Inflammatory macrophage (primary cell): ENCODE measurements around the gene ETV5.

Experiments used
- DNase-seq, 2 donors: peaks; one replicate each; pipeline ENCODE4 v3.0.0-alpha.2; 2020 to 2022

ETV5 gene

DNA sequence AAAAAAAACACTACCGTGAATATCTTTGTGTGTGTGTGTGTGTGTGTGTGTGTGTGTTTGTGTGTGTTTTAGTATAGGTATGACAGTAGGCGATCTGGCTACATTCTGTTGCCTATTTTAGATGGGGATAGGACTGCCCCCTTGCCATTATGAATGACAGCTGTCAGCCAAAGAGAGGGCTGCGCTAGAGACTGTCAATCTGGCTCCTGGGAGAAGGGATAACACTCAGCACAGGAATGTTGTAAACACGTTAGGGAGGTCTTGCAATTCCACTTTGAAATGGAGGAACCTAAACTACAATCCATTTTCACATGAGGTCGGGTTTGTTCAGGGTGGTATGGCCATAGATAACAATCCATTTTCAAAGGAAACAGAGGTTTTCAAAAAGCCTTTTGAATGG lies 14.1 kb upstream of the ETV5 start:
- DNase-seq = no peak

DNA sequence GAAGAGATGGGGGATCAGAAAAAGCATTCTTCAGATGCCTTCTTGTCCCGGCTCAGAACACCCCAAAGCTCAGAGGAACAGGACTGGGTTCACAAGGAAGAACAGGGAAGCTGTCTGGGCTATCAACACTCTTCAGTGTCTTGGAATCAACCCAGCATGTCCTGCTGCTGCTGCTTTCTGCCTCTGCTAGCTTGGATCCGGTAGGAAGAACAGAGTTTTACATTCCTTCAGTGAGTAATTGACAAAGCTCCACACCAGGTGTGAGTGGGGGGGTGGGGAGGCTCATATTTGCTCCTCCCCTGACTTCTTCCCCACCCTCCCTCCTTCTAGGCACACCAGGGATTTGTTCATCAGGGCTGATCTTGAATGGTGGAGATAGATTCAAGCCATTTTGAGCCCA lies 13.1 kb upstream of the ETV5 start:
- DNase-seq = no peak

DNA sequence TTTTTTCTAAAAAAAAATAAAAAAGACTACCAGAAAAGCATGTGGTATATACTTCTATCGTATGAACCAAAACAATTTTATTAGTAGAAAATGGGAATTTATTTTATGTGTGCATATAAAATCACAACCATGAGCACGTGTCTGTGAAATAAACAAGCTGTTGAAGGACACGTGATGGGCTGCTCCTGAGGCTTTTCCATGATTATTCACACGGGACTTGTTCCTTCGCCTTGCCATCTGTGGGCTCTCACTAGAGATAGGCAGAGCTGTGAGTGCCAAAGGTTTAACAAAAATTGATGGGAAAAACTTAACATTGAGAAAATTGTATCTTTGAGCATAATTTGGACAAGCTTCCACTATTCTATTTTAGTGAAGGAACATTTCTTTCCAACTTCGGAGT lies 12.4 kb upstream of the ETV5 start:
- no peak for DNase-seq

DNA sequence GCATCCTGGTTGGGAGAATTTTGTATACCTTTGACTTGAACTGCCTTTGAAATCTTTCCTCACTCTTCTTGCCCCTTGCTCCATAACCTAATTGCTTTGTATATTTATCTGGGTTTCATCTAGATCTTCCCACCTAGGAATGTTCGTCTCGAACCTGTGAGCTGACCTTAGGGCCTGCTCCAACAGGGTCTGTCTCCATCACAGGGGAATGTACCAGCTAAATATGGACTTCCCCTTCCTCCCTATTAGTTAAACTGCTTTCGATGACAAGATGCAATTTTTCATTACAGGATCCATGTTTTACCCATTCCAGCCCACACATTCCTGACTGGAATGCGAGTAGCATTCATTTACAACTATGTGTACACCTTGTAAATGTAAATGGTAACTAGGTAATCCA lies 10.6 kb upstream of the ETV5 start:
- no peak for DNase-seq

DNA sequence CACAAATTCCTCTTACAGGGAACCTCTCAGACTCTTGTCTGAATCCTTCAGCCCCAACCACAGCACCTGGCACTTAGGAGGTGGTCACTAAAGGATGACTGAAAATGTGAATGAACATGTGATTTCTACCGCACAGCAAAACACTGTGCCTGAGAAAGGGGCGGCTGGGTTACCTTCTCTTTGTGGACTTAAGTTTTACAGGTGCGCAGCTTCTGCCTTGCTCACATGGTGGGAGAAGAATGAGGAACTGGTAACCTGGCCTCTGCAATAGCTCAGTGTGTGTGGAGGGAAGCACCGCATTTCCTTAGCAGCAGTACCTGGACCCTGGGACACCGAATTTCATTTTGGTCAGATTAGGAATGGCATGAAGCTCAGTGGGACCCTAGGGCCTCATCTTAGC lies 9.8 kb upstream of the ETV5 start:
- no peak for DNase-seq

DNA sequence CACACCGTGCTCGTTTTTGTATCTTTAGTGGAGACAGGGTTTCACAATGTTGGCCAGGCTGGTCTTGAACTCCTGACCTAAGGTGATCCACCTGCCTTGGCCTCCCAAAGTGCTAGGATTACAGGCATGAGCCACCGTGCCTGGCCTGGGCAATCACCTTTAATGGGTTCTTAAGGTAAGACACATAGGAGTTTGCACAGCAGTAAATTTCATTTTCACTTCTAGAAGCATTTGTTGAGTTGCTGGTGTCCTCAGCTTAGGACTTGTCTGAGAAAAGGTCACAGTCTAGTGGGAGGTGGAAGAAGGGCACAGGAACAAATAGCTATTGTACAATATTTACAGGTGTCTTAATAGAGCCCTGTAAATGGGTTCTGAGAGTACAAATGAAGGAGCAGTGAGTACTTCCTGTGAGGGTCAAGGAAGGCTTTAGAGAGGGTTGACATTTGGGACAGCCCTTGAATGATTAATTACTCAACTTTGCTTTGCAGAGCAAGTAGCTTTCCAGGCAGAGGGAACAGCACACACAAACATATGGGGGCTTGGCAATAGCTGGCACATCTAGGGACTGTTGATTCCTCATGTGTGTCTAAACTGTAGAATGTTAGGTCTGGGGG lies 8.7 kb upstream of the ETV5 start:
- no peak for DNase-seq

DNA sequence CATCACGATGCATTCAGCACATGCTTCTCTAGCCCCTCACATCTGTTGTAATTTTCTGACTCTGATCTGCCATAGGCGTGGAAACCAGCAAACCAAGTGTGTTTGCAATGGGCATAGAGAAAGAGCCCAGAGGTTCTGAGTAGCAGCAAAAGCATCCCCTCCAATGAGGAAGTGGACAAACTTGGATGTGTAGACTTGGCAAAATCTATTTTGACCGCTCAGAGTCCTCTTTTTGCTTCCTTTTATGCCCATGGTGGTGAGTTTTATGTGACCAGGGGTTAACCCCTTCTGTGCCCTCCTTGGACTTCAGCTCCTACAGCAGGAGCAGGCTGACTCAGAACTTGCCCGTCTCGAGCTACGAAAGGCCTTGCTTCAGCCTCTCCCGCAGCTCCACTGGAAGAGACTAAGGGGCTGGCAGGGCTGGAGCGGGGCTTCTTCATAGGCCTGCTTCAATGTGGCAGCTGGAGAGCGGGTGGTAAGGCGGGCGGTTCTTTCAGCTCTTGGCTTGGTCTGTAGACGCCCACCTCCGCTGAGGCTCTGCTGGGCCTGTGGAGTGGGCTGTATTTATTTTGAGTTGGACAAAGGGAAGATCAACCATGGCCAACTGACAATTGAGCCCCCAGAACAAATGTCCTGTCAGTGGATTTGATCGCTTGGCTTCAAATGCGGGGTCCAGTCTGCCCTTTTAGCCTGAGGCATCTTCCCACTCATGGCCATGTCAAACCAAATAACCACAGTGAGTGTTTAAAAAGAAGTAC lies 6.5 kb upstream of the ETV5 start:
- DNase-seq = peak; percentile 42 to 51

DNA sequence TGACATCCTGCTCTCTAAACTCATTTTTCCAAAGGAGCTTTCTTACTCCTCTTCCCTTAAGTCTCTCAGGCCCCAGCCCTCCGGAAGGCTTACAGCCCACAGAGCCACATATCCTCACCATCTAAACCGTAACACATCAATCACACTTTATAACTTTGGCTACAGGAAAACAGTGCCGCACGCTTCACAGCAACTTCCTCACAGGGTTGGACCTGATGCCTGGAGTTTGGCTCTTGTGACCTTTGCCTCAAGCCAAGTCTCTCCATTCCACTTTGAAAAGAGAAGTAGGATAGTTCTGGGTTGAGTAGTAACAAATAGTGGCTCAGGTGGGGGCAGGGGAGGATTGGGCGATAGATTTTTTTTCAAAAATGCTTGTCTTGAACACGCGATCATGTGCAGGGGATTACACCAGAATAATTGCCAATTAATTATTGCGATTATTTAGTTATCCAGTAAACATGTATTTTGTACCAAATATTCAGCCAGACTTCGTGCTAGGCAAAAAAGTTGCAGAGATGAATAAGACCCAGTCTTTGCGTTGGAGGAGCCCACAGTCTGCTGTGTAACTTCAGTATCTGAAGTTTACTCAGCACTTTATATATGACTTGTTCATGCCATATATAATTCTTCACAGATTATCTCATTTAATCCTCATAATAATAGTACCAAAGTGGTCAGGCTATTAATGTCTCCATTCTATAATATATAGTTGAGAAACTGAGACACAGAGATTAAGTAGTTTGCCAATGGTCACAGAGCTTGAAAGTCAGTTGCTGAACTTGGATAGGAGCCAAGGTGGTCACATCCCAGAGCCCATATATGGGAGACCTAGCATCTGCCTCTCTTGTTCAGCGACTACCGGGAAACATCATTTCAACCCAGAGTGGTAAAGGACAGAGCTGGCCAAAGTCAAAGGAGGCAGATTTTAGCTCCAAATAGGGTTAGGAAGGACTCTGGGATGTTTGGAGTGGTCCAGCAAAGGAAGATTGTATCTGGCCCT lies 2.4 kb upstream of the ETV5 start:
- DNase-seq = peak; percentile 63 to 64

DNA sequence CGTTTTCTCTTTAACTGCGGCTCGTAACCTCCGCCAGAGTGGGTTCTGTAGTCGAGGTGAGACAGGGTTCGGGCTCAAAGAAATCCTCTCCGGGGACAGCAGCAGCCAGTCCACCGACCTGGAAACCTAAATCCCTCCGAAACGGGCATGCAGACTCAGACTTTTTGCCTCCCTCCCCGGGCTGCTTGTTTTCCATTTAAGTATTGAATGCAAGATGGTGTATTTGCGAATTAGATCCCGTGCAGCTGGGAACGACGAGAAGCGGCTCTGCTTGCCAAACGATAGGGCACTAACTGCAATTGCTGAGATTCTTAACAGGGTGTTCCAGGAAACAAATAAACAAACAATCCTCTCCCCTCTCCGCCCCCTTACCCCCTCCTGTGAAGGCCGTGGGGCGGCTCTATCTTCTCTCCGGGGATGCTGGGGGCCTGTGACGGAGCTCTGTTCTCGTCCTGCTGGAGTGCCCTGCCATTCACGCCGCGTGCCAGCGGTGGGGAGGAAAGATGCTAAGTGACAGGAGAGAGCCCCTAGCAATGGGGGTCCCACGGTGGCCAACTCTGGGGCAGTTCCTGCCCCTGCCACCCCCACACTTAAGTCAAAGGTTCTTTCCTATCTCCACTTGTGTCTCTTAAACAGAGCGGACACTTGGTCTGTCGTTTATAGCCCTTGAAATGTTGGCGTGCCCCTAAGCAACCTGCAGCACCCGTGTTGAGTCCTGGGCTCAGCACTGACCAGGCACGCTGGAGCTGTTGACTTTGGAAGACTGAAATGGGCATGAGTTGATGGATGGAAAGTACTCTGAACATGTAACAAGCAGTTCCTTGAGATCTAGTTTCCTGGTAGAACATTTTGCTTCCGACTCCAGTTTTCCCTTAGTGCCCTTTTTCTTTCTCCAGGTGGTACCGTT lies 1.3 kb upstream of the ETV5 start:
- no peak for DNase-seq

DNA sequence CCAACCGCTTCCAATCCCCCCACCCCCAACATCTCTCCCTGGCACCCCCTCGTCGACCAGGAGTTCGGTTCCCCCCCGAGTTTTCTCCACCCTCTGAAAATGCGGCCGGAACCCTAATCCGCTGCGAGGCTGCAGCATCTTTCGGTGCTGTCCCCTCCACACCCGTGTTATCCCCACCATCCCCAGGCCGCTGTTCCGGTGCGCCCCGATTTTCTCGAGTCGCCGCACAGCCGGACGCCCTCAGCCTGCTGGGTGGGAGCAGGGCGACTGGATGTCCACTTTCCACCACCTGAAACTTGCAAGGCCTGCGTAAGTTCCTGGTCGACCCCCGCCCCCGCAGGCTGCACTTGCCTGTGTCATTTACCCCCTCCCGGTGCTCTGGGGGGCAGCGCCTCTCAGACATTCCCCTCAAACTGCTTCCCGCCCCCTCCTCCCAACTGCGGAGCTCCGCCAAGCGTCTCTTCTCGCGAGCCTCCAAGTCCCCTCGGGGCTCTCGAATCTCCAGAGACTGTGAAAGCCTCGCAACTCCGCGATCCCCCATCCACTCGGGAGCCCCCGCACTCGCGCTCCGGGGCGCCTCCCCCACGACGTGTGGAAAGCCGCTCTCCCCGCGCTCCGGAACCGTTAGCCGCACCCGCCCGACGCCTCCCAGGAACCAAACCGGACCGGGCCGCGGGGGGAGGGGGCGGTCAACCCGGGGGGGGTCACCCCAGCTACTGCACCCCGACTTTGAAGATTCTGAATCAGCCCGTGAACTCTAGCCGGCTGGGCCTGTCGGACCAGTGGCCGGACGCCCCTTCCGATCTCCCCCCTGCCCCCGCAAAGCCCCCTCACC lies 566 bp downstream of the ETV5 start:
- DNase-seq = peak; percentile 19 to 33

DNA sequence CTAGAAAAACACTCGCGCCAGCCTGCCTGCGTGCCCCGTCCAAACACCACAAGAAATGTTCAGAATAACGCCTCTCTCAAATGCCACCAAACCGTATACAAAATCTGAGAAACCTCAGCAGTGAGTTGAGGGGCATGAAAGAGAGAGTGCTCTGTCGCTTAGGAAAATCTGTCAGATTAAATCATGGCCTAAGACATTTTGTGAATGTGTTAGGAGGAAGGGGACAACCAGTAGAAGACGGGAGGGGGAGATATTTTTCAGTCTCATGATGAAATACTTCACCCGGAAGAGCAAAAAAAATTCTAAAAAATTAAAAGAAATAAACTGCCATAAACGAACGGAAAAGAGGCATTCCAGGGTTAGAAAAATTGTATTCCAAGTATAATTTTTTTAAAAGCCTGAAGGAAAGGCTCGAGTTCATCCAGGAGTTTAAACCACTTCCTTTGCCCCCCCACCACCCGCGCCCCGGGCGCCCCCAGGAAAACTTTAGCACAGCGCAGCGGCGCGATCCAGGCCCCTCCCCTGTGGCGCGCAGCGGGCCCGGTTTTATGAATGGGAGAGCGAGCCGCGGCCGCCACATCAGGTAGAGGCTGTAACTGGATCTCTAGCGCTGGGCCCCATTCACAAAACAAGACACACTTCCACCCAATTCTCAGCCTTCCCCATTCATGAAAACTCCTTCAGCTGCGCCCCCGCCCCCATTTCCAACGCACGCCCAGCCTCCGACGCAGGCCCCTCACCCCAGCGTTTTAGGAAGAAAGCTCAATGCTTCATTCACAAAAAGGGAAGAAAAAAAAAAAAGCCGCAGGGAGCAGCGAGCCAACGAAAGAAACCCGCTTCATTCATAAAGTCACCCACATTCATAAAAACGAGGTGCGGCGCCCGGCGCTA lies 1.4 kb downstream of the ETV5 start:
- DNase-seq = peak; percentile 49 to 50

DNA sequence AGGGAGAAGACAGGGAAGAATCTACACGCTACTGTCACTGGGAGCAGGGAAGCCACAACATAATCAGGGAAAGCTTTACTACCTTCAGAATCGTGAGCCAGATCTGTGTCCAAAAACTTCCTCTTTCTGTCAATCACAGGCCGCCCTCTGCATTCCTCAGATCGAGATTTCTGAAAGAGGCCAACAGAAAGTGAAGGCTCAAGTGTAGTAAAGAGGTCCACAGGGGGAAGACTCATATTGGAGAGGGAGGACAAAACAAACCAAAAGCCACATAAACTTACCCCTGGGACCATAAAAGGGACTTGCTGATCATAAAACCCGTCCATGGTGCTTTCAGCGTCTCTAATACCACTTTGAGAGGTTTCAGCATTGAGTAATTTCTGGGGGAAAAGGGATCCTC lies 3.3 kb downstream of the ETV5 start:
- DNase-seq = no peak

DNA sequence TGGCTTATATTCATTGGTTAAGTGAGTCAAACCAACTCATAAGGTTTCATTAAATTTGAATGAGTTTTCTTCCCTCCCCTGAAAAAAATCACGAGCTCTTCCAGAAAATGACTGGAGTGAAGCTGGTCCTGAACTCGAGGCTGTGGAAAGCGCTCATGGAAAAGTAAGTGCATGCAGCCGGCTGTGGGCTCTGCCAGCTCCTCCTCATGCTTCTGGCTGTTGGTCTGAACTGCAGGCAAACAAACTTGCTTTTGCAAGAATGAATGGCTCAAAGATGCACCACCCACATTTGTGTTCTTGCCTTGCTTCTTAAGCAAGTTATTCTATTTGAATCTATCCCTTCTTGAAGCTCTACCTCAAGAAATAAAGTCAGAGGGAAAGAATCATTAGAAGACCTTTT lies 6.2 kb downstream of the ETV5 start:
- no peak for DNase-seq

DNA sequence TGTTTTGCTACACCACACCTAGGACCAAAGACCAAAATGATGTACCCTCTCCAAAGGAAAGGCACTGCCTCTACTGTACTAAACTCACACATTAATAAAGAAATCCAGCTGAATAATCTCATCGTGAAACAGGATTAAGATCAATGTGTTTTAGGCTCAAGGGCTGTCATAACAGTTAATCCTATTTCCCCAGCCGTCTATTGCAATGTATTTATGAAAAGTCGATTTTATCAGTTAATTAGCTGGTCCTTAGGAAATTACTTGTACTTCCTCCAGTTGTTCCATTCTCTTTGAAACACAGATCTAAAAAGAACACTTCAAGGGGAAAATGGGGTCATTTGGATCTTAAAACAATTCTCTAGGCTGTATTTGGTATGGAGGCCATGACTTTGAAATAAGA lies 8.5 kb downstream of the ETV5 start:
- DNase-seq = no peak

DNA sequence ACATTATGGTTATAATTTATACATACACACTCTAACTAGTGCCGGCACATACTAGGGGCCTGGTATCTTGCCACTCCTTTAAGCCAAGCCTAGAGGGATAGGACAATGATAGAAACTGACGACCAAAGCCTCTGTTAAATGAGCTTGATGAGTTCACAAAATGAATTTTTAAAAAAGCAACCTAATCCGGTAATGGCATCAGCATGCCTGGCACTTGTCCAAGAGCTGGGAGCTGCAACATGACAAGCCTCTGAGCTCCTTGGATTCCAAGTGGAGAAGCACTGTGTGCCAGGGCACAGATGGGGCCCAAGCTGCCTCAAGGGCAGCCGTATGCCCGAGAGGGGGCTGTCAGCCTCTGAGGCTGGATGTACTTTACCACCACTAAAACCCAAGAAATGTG lies 9.7 kb downstream of the ETV5 start:
- DNase-seq = no peak

DNA sequence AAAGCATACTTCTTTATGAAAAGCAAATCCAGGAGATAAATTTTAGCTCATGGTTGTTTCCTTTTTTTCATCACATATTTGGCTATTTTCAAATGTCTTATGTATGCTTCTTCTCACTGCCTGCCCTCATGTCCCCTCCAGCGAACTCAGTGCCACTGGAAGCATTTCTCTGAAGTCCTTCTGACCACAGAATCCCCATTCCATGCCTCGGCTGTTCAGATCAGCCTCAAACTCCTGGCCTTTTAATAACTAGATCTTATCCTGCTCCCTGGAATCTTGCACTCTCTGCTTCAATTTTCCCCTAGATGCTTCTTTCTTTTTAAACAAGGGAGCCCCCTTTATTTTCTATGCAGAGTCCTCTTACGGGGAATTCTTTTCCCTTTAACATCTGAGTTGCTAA lies 10.1 kb downstream of the ETV5 start:
- DNase-seq = no peak

DNA sequence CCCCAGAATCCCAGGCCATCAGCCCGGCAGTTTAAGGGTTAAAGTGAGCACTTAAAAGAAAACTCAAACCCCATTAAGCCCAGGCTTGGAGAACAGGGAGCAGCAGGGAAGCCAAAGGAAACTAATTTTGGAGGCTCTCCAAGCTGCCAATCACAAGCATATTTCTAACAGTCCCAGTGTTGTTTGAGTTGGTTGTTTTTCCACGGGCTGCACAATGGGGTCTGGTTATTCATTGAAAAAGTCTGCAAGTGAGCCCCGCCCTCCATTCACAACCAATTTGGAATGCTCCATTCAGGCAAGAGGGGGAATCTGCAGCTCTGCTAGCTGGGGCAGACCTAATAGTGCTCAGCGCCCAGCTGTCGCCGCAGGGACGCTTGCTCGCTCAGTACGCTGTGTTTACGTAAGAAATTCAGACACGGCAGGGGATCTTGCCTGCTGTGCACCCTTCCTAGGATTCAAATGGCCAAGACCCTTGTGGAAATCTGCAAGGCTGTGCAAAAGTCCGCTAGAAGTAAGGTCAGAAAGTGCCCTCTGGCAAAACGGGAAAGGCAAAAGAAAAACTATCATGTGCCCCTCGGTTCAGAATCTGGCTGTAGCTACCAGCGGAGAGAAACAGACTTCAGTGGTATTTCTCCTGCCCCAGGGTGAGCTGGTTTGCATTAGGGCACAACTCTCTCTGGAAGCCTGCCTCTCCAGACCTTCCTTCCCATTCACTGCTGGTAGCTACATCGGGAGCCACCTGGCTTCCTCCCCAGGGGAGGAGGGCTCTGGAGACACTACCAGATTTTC lies 11.0 kb downstream of the ETV5 start:
- DNase-seq = peak; percentile 13 to 14

DNA sequence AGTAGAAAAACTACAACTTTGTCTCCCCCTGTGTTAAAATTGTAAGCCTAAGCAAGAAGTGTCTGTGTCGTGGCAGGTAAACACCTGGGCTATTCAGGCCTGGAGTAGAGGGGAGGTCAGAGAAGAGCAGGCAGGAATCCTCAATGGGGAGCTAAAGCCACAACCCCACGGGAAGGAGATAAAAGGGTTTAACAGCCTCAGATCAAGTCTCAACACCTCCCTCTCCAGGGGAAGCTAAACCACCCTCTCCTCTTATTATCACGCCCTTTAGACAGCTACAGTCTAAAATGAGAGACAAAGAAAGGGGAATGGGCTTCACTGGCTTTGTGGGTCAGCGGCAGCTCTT lies 11.6 kb downstream of the ETV5 start:
- no peak for DNase-seq

DNA sequence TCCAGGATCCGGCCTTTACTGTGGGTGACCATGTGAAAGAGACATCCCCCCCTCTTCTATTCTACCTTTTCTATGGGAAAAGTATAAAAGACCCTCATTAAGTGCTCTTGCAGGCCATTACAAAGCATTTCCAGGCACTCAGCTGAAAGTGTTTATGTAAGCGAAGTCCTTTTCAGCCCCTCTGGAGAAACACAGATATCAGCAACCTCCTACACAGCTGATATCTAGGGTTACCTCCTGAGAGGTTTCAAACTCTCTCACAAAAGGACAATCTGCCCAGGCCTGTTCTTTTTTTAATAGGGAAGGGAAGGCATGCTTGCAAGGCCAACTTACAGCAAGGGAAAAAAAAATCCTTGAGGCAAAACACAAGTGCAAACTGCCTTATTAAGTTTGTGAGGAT lies 12.6 kb downstream of the ETV5 start:
- no peak for DNase-seq
